Neural progenitor cell (in vitro differentiated cells): Measurements from ENCODE around the gene HERC5.

ENCODE experiments used
- EZH2 ChIP-seq: fragments of 200-600 bp; sonication (generic); IDR thresholded peaks from 2 replicates; pipeline ENCODE4 v1.6.1; 2017; ENCODE audit warnings: antibody characterized with exemption, mild to moderate bottlenecking, moderate library complexity
- EZH2phosphoT487 ChIP-seq: fragments of 200-600 bp; sonication (generic); IDR thresholded peaks from 2 replicates; pipeline ENCODE4 v1.6.1; 2017; ENCODE audit warnings: antibody characterized with exemption
- TF ChIP-seq, protein P1 (sequence below): fragments of 200-600 bp; sonication (generic); IDR thresholded peaks from 2 replicates; pipeline ENCODE4 v1.5.1; 2017; ENCODE audit warnings: antibody characterized with exemption, mild to moderate bottlenecking

DNA sequence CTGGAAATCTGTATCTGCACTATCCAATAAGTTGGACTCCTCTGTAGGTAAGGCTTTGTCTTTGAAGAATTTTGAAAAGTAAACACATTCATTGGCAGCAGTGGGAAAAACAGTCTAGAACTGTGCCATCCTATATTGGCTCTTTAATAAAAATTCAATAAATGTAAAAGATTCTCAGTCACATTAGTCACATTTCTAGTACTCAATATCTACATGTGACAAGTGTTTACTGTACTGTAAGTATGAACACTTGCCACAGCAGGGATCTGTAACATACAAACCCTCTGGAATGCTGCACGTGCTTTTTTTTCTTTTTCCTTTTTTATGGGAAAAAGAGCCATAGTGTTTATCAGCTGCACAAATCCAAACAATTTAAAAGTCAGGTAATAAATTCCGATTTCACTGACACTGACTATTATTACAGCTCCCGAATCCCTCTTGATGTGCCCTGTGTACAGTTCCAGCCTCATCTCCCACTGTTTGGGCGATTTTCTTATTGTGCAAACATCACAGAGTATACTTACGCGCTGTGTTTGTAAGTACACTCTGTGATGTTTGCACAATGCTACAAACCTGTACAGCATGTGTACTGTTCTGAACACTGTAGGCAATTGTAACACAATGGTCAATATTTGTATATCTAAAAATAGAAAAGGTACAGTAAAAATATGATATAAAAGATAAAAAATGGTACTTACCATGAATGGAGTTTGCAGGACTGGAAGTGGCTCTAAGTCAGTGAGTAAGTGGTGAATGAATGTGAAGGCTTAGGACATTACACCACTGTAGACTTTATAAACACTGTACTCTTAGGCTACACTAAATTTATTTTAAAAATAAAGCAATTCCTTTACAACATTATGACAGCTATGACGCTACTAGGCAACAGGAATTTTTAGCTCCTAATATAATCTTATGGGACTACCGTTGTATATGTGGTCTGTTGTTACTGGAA is 57.9 kb downstream of the HERC5 start:
- TF ChIP-seq, protein P1, sequence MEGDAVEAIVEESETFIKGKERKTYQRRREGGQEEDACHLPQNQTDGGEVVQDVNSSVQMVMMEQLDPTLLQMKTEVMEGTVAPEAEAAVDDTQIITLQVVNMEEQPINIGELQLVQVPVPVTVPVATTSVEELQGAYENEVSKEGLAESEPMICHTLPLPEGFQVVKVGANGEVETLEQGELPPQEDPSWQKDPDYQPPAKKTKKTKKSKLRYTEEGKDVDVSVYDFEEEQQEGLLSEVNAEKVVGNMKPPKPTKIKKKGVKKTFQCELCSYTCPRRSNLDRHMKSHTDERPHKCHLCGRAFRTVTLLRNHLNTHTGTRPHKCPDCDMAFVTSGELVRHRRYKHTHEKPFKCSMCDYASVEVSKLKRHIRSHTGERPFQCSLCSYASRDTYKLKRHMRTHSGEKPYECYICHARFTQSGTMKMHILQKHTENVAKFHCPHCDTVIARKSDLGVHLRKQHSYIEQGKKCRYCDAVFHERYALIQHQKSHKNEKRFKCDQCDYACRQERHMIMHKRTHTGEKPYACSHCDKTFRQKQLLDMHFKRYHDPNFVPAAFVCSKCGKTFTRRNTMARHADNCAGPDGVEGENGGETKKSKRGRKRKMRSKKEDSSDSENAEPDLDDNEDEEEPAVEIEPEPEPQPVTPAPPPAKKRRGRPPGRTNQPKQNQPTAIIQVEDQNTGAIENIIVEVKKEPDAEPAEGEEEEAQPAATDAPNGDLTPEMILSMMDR, result no peak
- no peak for TF ChIP-seq EZH2phosphoT487
- no peak for TF ChIP-seq EZH2
